NAMALWA (cell line): ENCODE measurements around the gene TGFB2.

Experiments used
- DNase-seq: peaks from one replicate; pipeline ENCODE4 v3.0.0-alpha.2; 2015; ENCODE audit warnings: low spot score

The TGFB2 gene

GRCh38 chr1:218336328-218336727 lies 8.8 kb upstream of the TGFB2 start:
- DNase-seq = no peak

GRCh38 chr1:218339267-218339831 lies 5.8 kb upstream of the TGFB2 start:
- DNase-seq = peak; percentile 63

GRCh38 chr1:218341325-218341724 lies 3.8 kb upstream of the TGFB2 start:
- DNase-seq = no peak

GRCh38 chr1:218342091-218342490 lies 3.0 kb upstream of the TGFB2 start:
- DNase-seq = no peak

- peak; percentile 55 for DNase-seq
Measured at GRCh38 chr1:218345673-218346390, 696 bp downstream of the TGFB2 start.

GRCh38 chr1:218346391-218347204 lies 1.5 kb downstream of the TGFB2 start:
- DNase-seq = no peak

- DNase-seq = no peak
Measured at GRCh38 chr1:218347336-218347722, 2.2 kb downstream of the TGFB2 start.

- no peak for DNase-seq
Measured at GRCh38 chr1:218347723-218348627, 2.8 kb downstream of the TGFB2 start.

- no peak for DNase-seq
Measured at GRCh38 chr1:218348628-218349071, 3.5 kb downstream of the TGFB2 start.

- no peak for DNase-seq
Measured at GRCh38 chr1:218349348-218350034, 4.4 kb downstream of the TGFB2 start.

- DNase-seq = no peak
Measured at GRCh38 chr1:218350035-218350525, 4.9 kb downstream of the TGFB2 start.

- no peak for DNase-seq
Measured at GRCh38 chr1:218350801-218351266, 5.7 kb downstream of the TGFB2 start.

- DNase-seq = peak; percentile 60
Measured at GRCh38 chr1:218351391-218352074, 6.4 kb downstream of the TGFB2 start.

GRCh38 chr1:218352075-218352438 lies 6.9 kb downstream of the TGFB2 start:
- DNase-seq = no peak

GRCh38 chr1:218353656-218354055 lies 8.5 kb downstream of the TGFB2 start:
- DNase-seq = no peak

GRCh38 chr1:218355278-218355677 lies 10.1 kb downstream of the TGFB2 start:
- DNase-seq = no peak

GRCh38 chr1:218357211-218357892 lies 12.2 kb downstream of the TGFB2 start:
- no peak for DNase-seq

GRCh38 chr1:218357893-218358232 lies 12.7 kb downstream of the TGFB2 start:
- no peak for DNase-seq

- peak; percentile 34 for DNase-seq
Measured at GRCh38 chr1:218361298-218362065, 16.3 kb downstream of the TGFB2 start.
